Thyroid gland (tissue), 4 donors: Measurements from ENCODE around the gene DPF3. TPM values are rescaled to one million over a fixed set of nuclear protein-coding genes. Genes with fewer than 3 reads are reported as not detected.

Experiments used
- DNase-seq, 2 donors: peaks; one replicate each; pipeline ENCODE4 v3.0.0-alpha.2; 2019
- H3K27ac ChIP-seq, 3 donors: fragments of 200-600 bp; sonication (generic); 1 replicate in 2 of 3; 2 replicates in 1 of 3; pipeline ENCODE4 v1.5.1; 2016 to 2019; ENCODE audit warnings: mild to moderate bottlenecking in 1 of 3, moderate library complexity in 1 of 3
- H3K27me3 ChIP-seq: fragments of 200-600 bp; sonication (generic); one replicate; pipeline ENCODE4 v1.5.1; 2019
- H3K36me3 ChIP-seq, 2 donors: fragments of 200-600 bp; sonication (generic); one replicate each; pipeline ENCODE4 v1.5.1; 2016 to 2019
- H3K4me1 ChIP-seq, 2 donors: fragments of 200-600 bp; sonication (generic); one replicate each; pipeline ENCODE4 v1.5.1; 2017 to 2019
- H3K4me3 ChIP-seq, 3 donors: fragments of 200-600 bp; sonication (generic); replicated peaks in 1 of 3; 1 replicate in 2 of 3; 2 replicates in 1 of 3; pipeline ENCODE4 v1.5.1; 2016; ENCODE audit warnings: mild to moderate bottlenecking in 1 of 3
- H3K9me3 ChIP-seq: fragments of 200-600 bp; sonication (generic); one replicate; pipeline ENCODE4 v1.5.1; 2017
- CTCF ChIP-seq, 6 experiments: fragments of 200-600 bp in 3 of 6; fragments of 450-650 bp in 3 of 6; sonication (generic) in 3 of 6; IDR thresholded peaks; one replicate each; pipeline ENCODE4 v1.5.1; 2016 to 2019; ENCODE audit warnings: antibody characterized with exemption in 6 of 6, mild to moderate bottlenecking in 2 of 6, inconsistent platforms in 1 of 6, moderate library complexity in 1 of 6
- POLR2A ChIP-seq, 2 donors: fragments of 450-650 bp; IDR thresholded peaks; one replicate each; pipeline ENCODE4 v1.6.1; 2017; ENCODE audit warnings: antibody characterized with exemption in 2 of 2, mild to moderate bottlenecking in 2 of 2, moderate library complexity in 1 of 2
- WGBS, 2 donors: methylation state at CpG; one replicate each; pipeline ENCODE4 v1.1.5; 2017; 5-methylcytosine and 5-hydroxymethylcytosine counted together
- intact Hi-C: fragments of 100-400 bp; cut with DNase I; formaldehyde crosslinking; loops from one replicate; pipeline ENCODE4 v1.15.1; 2023
- total RNA-seq, 4 donors: library from RNA; depleted of rRNA; stranded (reverse); fragments of >200 nt; gene quantifications; one replicate each; pipeline ENCODE4 v1.2.3, GENCODE V29; 2016

The DPF3 gene
- total RNA-seq, 4 donors from 2014 or later: 0.27 to 3.3 (median 1.3) TPM

- H3K27ac ChIP-seq: no peak overlapping the region
- no peak for TF ChIP-seq CTCF (IDR thresholded peaks at IDR 0.05)
- TF ChIP-seq POLR2A (IDR thresholded peaks at IDR 0.05): no peak
- no peaks in the 10 kb centered on the region for H3K36me3 ChIP-seq
- H3K4me1 ChIP-seq: no peaks in the 10 kb centered on the region
- H3K4me3 ChIP-seq: no peak overlapping the region
- WGBS, 2 donors: 67 to 78% methylated on average over 12 of the region's 12 CpGs
- H3K27me3 ChIP-seq: no peaks in the 10 kb centered on the region
- intact Hi-C loops: no loop called here
- no peak for DNase-seq
- H3K9me3 ChIP-seq: no peaks in the 10 kb centered on the region
These were observed 37.2 kb downstream of the DPF3 start for GRCh38 chr14:72856530-72857266.

- WGBS, 2 donors: 89 to 91% methylated on average over 1 of the region's 1 CpG
These were observed 38.0 kb downstream of the DPF3 start for GRCh38 chr14:72855913-72856312.

GRCh38 chr14:72852194-72852593 is 41.7 kb downstream of the DPF3 start:
- Histone ChIP-seq H3K4me1 (no peaks in the 10 kb centered on the region), H3K9me3 (no peaks in the 10 kb centered on the region), H3K36me3 (no peaks in the 10 kb centered on the region), H3K27me3 (no peaks in the 10 kb centered on the region), H3K4me3 (no peak overlapping the region), H3K27ac (no peak overlapping the region)
- no peak for DNase-seq
- WGBS, 2 donors: 71 to 76% methylated on average over 10 of the region's 10 CpGs
- TF ChIP-seq CTCF (IDR thresholded peaks at IDR 0.05) (no peak), POLR2A (IDR thresholded peaks at IDR 0.05) (no peak)
- intact Hi-C loops: no loop called here

More at GRCh38 chr14:72855913-72856312, 38.0 kb downstream of the DPF3 start:
- Histone ChIP-seq H3K27ac (no peak overlapping the region), H3K4me1 (no peaks in the 10 kb centered on the region), H3K27me3 (no peaks in the 10 kb centered on the region), H3K9me3 (no peaks in the 10 kb centered on the region), H3K36me3 (no peaks in the 10 kb centered on the region), H3K4me3 (no peak overlapping the region)
- no peak for DNase-seq
- intact Hi-C loops: no loop called here
- TF ChIP-seq CTCF (IDR thresholded peaks at IDR 0.05) (no peak), POLR2A (IDR thresholded peaks at IDR 0.05) (no peak)

- Histone ChIP-seq H3K4me1 (no peaks in the 10 kb centered on the region), H3K27me3 (no peaks in the 10 kb centered on the region), H3K36me3 (no peaks in the 10 kb centered on the region), H3K4me3 (no peak overlapping the region), H3K27ac (no peak overlapping the region), H3K9me3 (no peaks in the 10 kb centered on the region)
- TF ChIP-seq CTCF (IDR thresholded peaks at IDR 0.05) (no peak), POLR2A (IDR thresholded peaks at IDR 0.05) (no peak)
- WGBS, 2 donors: 78 to 81% methylated on average over 14 of the region's 14 CpGs
- intact Hi-C loops: no loop called here
- DNase-seq: no peak
These were observed 42.3 kb downstream of the DPF3 start for GRCh38 chr14:72851635-72852034.

GRCh38 chr14:72850360-72850759 is 43.5 kb downstream of the DPF3 start:
- DNase-seq: no peak
- H3K36me3 ChIP-seq: no peaks in the 10 kb centered on the region
- WGBS, 2 donors: 91 to 96% methylated on average over 4 of the region's 4 CpGs
- intact Hi-C loops: no loop called here
- H3K27me3 ChIP-seq: no peaks in the 10 kb centered on the region
- TF ChIP-seq CTCF (IDR thresholded peaks at IDR 0.05) (no peak), POLR2A (IDR thresholded peaks at IDR 0.05) (no peak)
- H3K4me3 ChIP-seq: no peak overlapping the region
- no peaks in the 10 kb centered on the region for H3K9me3 ChIP-seq
- H3K4me1 ChIP-seq: no peaks in the 10 kb centered on the region
- H3K27ac ChIP-seq: no peak overlapping the region
